T-cell (primary cell): ENCODE results near the gene OTOA. TPM values are rescaled to one million over a fixed set of nuclear protein-coding genes. Genes with fewer than 3 reads are reported as not detected.

Experiments used
- ATAC-seq, 4 experiments: fragments of 200-7000 bp in 3 of 4; fragments of 150-1000 bp in 1 of 4; cut with Tn5 transposase; replicated peaks in 1 of 4; 1 replicate in 3 of 4; 2 replicates in 1 of 4; pipeline ENCODE4 v1.10.0; 2021; ENCODE audit warnings: moderate library complexity in 3 of 4, mild to moderate bottlenecking in 2 of 4, moderate number of reproducible peaks in 1 of 4
- CTCF ChIA-PET, 2 donors: fragments of 300-600 bp; sonication (Branson Sonifier 250); formaldehyde crosslinking; loops; one replicate each; lab custom pipeline; 2022; ENCODE audit warnings: antibody characterized with exemption in 2 of 2; lab: Charles Lee
- POLR2A ChIA-PET, 2 donors: fragments of 300-600 bp; sonication (Branson Sonifier 250); formaldehyde crosslinking; loops; one replicate each; lab custom pipeline; 2022; ENCODE audit warnings: antibody characterized with exemption in 2 of 2; lab: Charles Lee
- DNase-seq, 35 experiments: peaks; one replicate each; pipeline versions ENCODE4 v3.0.0 to v3.0.0-alpha.2; 2013 to 2023
- H3K27ac ChIP-seq: one replicate; pipeline ENCODE4 v1.5.1; 2013; ENCODE audit warnings: low read length
- H3K27me3 ChIP-seq, 2 experiments: replicated peaks in 1 of 2; 1 replicate in 1 of 2; 2 replicates in 1 of 2; pipeline versions ENCODE4 v1.6.1 to v1.7.0; 2013; ENCODE audit warnings: low read length in 1 of 2, mixed read lengths in 1 of 2; ENCODE audit not compliant: control insufficient read depth in 2 of 2, insufficient read depth in 2 of 2; ENCODE audit errors: extremely low read depth in 1 of 2
- H3K36me3 ChIP-seq, 2 donors: 1 replicate in 1 of 2; 2 replicates in 1 of 2; pipeline versions ENCODE4 v1.6.1 to v1.7.0; 2013; ENCODE audit warnings: low read length in 1 of 2; ENCODE audit not compliant: control insufficient read depth in 2 of 2, insufficient read depth in 1 of 2; ENCODE audit errors: extremely low read depth in 1 of 2
- H3K4me1 ChIP-seq, 2 experiments: 1 replicate in 1 of 2; 2 replicates in 1 of 2; pipeline versions ENCODE4 v1.6.1 to v1.7.0; 2013; ENCODE audit warnings: low read length in 2 of 2, mixed read lengths in 1 of 2; ENCODE audit not compliant: insufficient read depth in 2 of 2, control insufficient read depth in 1 of 2; ENCODE audit errors: extremely low read depth in 1 of 2
- H3K4me3 ChIP-seq, 2 donors: 1 replicate in 1 of 2; 2 replicates in 1 of 2; pipeline versions ENCODE4 v1.5.1 to v1.7.0; 2013; ENCODE audit warnings: mild to moderate bottlenecking in 2 of 2, low read length in 1 of 2, moderate library complexity in 1 of 2; ENCODE audit not compliant: control insufficient read depth in 1 of 2; ENCODE audit errors: extremely low read depth in 1 of 2
- H3K9me3 ChIP-seq: 2 replicates; pipeline ENCODE4 v1.7.0; 2013
- H3K27ac Mint-ChIP-seq, 2 donors: one replicate each; pipeline ENCODE4 v1.8.0; 2020 to 2021; ENCODE audit warnings: mild to moderate bottlenecking in 2 of 2, mixed read lengths in 2 of 2
- H3K27me3 Mint-ChIP-seq, 2 donors: one replicate each; pipeline ENCODE4 v1.8.0; 2021 to 2022; ENCODE audit warnings: mixed read lengths in 2 of 2
- H3K36me3 Mint-ChIP-seq: one replicate; pipeline ENCODE4 v1.8.0; 2021; ENCODE audit warnings: mixed read lengths
- H3K4me1 Mint-ChIP-seq, 3 donors: one replicate each; pipeline ENCODE4 v1.8.0; 2020 to 2022; ENCODE audit warnings: mixed read lengths in 3 of 3, mild to moderate bottlenecking in 1 of 3
- H3K4me3 Mint-ChIP-seq, 3 donors: one replicate each; pipeline ENCODE4 v1.8.0; 2020 to 2022; ENCODE audit warnings: mild to moderate bottlenecking in 3 of 3, mixed read lengths in 3 of 3, moderate library complexity in 3 of 3
- H3K9me3 Mint-ChIP-seq, 3 donors: one replicate each; pipeline ENCODE4 v1.8.0; 2020 to 2022; ENCODE audit warnings: mixed read lengths in 3 of 3
- WGBS: methylation state at CpG from one replicate; pipeline ENCODE4 v1.1.5; 2013; ENCODE audit warnings: missing lambda C conversion rate; ENCODE audit not compliant: insufficient coverage; 5-methylcytosine and 5-hydroxymethylcytosine counted together
- total RNA-seq, 35 experiments: library from RNA in 6 of 35; stranded (reverse) in 6 of 35; fragments of 120-200 nt in 1 of 35; gene quantifications; one replicate each; pipeline versions ENCODE4 v1.2.1 to v1.2.4 and lab custom pipeline; 2013 to 2026

Gene OTOA
- total RNA-seq, 5 donors from 2014 or later (not counting 1 experiment from before 2014, with no cell fraction given), result 0.18 to 0.20 (median 0.19) TPM; not detected in 2

DNA sequence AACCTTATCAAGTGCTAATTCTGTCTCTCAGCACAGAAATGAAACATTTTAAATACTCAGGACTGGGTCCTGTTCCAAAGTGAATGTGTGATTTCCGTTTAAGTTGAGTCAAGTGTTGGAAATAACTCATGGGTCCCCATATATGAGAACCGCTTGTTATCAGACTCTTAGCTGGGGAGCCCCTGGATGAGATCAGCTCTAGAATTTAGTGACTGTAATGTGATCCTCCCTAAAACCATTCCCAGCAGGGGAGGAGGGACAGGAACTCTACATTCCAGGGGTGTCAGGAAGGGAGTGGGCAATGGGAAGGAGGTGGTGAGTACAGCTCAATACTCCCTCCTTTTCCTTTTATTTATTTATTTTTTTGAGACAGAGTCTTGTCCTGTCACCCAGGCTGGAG lies 37.5 kb downstream of the OTOA start:
- no peaks in the 10 kb centered on the region for H3K9me3 Mint-ChIP-seq
- H3K4me1 ChIP-seq, result no peaks in the 10 kb centered on the region
- no peaks in the 10 kb centered on the region for H3K36me3 ChIP-seq
- peaks cover 0 to 2% of the 10 kb centered on the region in 2 experiments for H3K27me3 ChIP-seq
- no peaks in the 10 kb centered on the region for H3K36me3 Mint-ChIP-seq
- H3K27me3 Mint-ChIP-seq, result peaks cover 0 to 1% of the 10 kb centered on the region in 2 donors
- H3K27ac ChIP-seq, result no peak overlapping the region
- no peak for ATAC-seq
- H3K4me1 Mint-ChIP-seq, result no peaks in the 10 kb centered on the region
- no peak overlapping the region for H3K4me3 Mint-ChIP-seq
- no peaks in the 10 kb centered on the region for H3K9me3 ChIP-seq
- ChIA-PET CTCF (interaction anchor here (0.7 to 1.3 kb wide), 2 partner anchors 44 kb away, joined by 4 to 5 read pairs; no protein-coding TSS in a partner anchor), POLR2A (interaction anchor here in 1 of 2 donors (0.6 kb wide), 1 partner anchor 606 kb away, joined by 3 read pairs; no protein-coding TSS in a partner anchor)
- no CpG with 5 or more reads among the region's 2 CpGs for WGBS
- H3K4me3 ChIP-seq, result no peak overlapping the region
- H3K27ac Mint-ChIP-seq, result no peak overlapping the region
- DNase-seq, result no peak

DNA sequence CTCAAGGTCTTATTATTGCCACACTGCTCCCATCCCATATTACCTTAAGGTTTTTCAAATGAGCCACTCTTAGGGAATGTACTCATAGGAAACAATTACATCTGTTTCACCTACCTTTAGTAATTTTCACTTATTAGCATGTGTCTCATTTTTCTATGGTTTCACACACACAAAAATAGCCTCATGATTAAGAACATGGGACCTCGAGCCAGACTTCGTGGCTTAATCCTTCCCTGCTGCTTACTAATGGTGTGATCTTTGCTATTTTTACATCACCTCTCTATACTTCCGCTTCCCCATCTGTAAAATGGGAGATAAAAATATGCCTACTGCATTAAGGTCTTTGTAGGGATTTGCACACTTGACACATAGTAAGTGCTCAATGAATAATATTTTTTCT lies 38.5 kb downstream of the OTOA start:
- H3K27me3 Mint-ChIP-seq, result no peaks in the 10 kb centered on the region
- H3K4me3 Mint-ChIP-seq, result no peak overlapping the region
- DNase-seq, result no peak
- H3K27ac Mint-ChIP-seq, result no peak overlapping the region
- no peak overlapping the region for H3K27ac ChIP-seq
- CTCF ChIA-PET, result interaction anchor here (0.6 to 1.4 kb wide), 4 partner anchors 16 to 1366 kb away, joined by 3 to 6 read pairs (median 4); no protein-coding TSS in a partner anchor
- no peaks in the 10 kb centered on the region for H3K9me3 Mint-ChIP-seq
- H3K36me3 ChIP-seq, result no peaks in the 10 kb centered on the region
- H3K36me3 Mint-ChIP-seq, result no peaks in the 10 kb centered on the region
- no peaks in the 10 kb centered on the region for H3K4me1 ChIP-seq
- peaks cover 0 to 2% of the 10 kb centered on the region in 2 experiments for H3K27me3 ChIP-seq
- no peak for ATAC-seq
- H3K4me3 ChIP-seq, result no peak overlapping the region
- no peaks in the 10 kb centered on the region for H3K4me1 Mint-ChIP-seq
- H3K9me3 ChIP-seq, result no peaks in the 10 kb centered on the region
- POLR2A ChIA-PET, result interaction anchor here in 1 of 2 donors (0.6 kb wide), 1 partner anchor 605 kb away, joined by 3 read pairs; no protein-coding TSS in a partner anchor
- no CpG with 5 or more reads among the region's 3 CpGs for WGBS

DNA sequence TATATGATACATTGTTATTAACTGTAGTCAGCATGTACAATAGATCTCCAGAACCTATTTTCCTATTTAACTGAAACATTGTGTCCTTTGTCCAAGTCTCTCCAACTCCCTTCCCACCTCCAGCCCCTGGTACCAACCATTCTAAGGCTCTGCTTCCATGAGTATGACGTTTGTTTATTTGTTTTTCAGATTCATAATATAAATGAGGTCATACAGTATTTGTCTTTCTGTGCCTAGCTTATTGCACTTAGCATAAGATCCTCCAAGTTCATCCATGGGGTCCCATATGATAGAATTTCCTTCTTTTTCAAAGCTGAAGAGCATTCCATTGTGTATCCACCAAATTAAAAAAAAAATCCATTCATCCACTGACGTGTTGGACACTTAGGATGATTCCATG lies 39.4 kb downstream of the OTOA start:
- no peak overlapping the region for H3K27ac Mint-ChIP-seq
- ChIA-PET CTCF (interaction anchor here (1.0 to 1.4 kb wide), 2 partner anchors 46 kb away, joined by 3 to 4 read pairs; no protein-coding TSS in a partner anchor), POLR2A (no interaction called here)
- H3K9me3 ChIP-seq, result no peaks in the 10 kb centered on the region
- WGBS, result no CpG with 5 or more reads among the region's 2 CpGs
- peaks cover 0 to 3% of the 10 kb centered on the region in 2 experiments for H3K27me3 ChIP-seq
- no peak overlapping the region for H3K27ac ChIP-seq
- H3K4me3 ChIP-seq, result no peak overlapping the region
- no peak for ATAC-seq
- no peaks in the 10 kb centered on the region for H3K36me3 ChIP-seq
- peaks cover 0 to under 1% of the 10 kb centered on the region in 2 experiments for H3K4me1 ChIP-seq
- no peaks in the 10 kb centered on the region for H3K4me1 Mint-ChIP-seq
- H3K4me3 Mint-ChIP-seq, result no peak overlapping the region
- no peaks in the 10 kb centered on the region for H3K27me3 Mint-ChIP-seq
- no peaks in the 10 kb centered on the region for H3K9me3 Mint-ChIP-seq
- no peaks in the 10 kb centered on the region for H3K36me3 Mint-ChIP-seq
- DNase-seq, result no peak

DNA sequence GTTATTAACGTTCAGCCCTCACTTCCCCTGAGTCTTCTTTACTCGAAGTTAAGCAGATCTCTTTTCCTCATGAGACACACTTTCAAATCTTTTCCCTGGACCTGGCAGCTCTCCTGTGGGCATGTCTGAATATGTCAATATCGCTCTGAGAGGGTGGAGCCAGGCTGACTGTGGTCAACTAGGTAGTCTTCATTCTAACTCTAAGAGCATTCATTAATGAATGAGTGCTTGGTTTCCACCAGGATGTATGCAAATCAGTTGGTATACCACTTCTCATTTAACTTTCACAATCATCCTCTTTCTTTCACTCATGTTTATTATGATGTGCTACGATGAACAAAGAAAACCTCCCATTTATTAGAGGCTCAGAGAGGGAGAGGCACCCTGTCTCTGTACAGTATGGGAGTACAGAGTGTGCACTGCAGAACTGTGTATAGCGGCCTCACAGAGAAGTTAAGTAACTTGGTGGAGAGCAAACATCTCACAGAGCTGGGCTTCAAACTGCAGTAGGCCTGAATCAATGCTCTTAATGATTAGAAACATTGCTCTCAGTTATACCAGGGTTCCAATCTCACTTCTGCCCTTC lies 39.9 kb downstream of the OTOA start:
- CTCF ChIA-PET, result interaction anchor here in 1 of 2 donors (1.4 kb wide), 1 partner anchor 46 kb away, joined by 3 read pairs; no protein-coding TSS in a partner anchor
- H3K4me1 Mint-ChIP-seq, result peaks cover 0 to 3% (median 3%) of the 10 kb centered on the region in 3 donors
- no peaks in the 10 kb centered on the region for H3K27me3 Mint-ChIP-seq
- Histone ChIP-seq H3K9me3 (no peaks in the 10 kb centered on the region), H3K27ac (no peak overlapping the region), H3K4me1 (peaks cover 0 to 4% of the 10 kb centered on the region in 2 experiments), H3K27me3 (peaks cover 0 to 6% of the 10 kb centered on the region in 2 experiments), H3K4me3 (no peak overlapping the region), H3K36me3 (no peaks in the 10 kb centered on the region)
- 90% methylated on average over 2 of the region's 5 CpGs for WGBS
- ATAC-seq (no peak), DNase-seq (no peak)
- H3K4me3 Mint-ChIP-seq, result no peak overlapping the region
- H3K9me3 Mint-ChIP-seq, result no peaks in the 10 kb centered on the region
- POLR2A ChIA-PET, result no interaction called here
- no peaks in the 10 kb centered on the region for H3K36me3 Mint-ChIP-seq
- H3K27ac Mint-ChIP-seq, result no peak overlapping the region

DNA sequence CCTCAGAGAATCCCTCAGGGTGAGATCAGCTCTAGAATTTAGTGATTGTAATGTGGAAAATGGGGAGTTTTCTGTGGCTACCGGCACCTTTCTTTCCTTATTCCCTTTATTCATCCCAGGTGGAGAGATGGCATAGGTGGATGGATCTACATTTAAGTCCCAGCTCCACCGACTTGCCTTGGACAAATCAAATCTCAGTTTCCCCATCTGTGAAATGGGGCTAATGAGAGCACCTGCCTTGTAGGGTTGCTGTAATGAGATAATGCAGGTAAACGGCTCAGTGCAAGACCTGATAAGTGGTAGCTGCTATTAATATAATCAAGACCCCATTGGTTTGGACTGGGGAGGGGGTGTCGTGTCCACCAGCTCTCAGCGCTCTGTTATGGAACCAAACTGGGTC lies 40.5 kb downstream of the OTOA start:
- 71% methylated on average over 2 of the region's 5 CpGs for WGBS
- no peak for ATAC-seq
- no peaks in the 10 kb centered on the region for H3K36me3 Mint-ChIP-seq
- H3K9me3 Mint-ChIP-seq, result no peaks in the 10 kb centered on the region
- CTCF ChIA-PET, result no interaction called here
- Histone ChIP-seq H3K4me3 (no peak overlapping the region), H3K9me3 (no peaks in the 10 kb centered on the region), H3K27me3 (peaks cover 0 to 3% of the 10 kb centered on the region in 2 experiments), H3K4me1 (peaks cover 0 to 4% of the 10 kb centered on the region in 2 experiments), H3K36me3 (no peaks in the 10 kb centered on the region), H3K27ac (no peak overlapping the region)
- no peak overlapping the region for H3K4me3 Mint-ChIP-seq
- H3K27me3 Mint-ChIP-seq, result no peaks in the 10 kb centered on the region
- peaks cover 0 to 4% (median 3%) of the 10 kb centered on the region in 3 donors for H3K4me1 Mint-ChIP-seq
- POLR2A ChIA-PET, result no interaction called here
- H3K27ac Mint-ChIP-seq, result no peak overlapping the region
- no peak for DNase-seq

DNA sequence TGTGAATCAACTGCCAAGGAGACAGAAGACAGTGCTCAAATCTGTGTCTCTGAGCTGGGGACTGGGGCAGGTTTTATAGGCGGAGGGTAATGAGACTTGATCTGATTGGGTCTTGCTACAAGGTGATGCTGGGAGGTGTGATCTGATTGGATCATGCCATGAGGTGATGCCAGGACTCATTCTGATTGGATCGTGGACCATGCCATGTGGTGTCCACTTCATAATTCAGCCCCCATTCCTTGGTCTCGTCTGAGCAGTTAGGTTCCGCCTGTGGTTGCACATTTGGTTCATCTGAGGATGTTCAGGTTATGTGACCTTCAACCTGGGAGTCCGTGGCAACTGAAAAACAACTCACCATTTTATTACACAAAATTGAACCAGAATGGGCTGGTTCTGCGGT lies 41.0 kb downstream of the OTOA start:
- POLR2A ChIA-PET, result no interaction called here
- DNase-seq, result no peak
- no peaks in the 10 kb centered on the region for H3K9me3 ChIP-seq
- no peak overlapping the region for H3K4me3 ChIP-seq
- H3K27me3 Mint-ChIP-seq, result no peaks in the 10 kb centered on the region
- CTCF ChIA-PET, result no interaction called here
- no peaks in the 10 kb centered on the region for H3K36me3 Mint-ChIP-seq
- H3K9me3 Mint-ChIP-seq, result no peaks in the 10 kb centered on the region
- no peak for ATAC-seq
- peaks cover 0 to 4% (median 3%) of the 10 kb centered on the region in 3 donors for H3K4me1 Mint-ChIP-seq
- no peak overlapping the region for H3K27ac Mint-ChIP-seq
- peaks cover 0 to 3% of the 10 kb centered on the region in 2 experiments for H3K27me3 ChIP-seq
- no peak overlapping the region for H3K4me3 Mint-ChIP-seq
- peaks cover 0 to 4% of the 10 kb centered on the region in 2 experiments for H3K4me1 ChIP-seq
- WGBS, result 84% methylated on average over 3 of the region's 6 CpGs
- no peaks in the 10 kb centered on the region for H3K36me3 ChIP-seq
- H3K27ac ChIP-seq, result no peak overlapping the region
